SU-DHL-6 (cell line): Measurements from ENCODE around the gene RAB36.

Source experiments
- H2AFZ ChIP-seq: fragments of 200-600 bp; sonication (generic); 2 replicates; pipeline ENCODE4 v1.6.1; 2014; ENCODE audit warnings: low read depth, mild to moderate bottlenecking, moderate library complexity, mixed read lengths, antibody characterized with exemption, low read length; ENCODE audit not compliant: severe bottlenecking
- H3F3A ChIP-seq: fragments of 200-600 bp; shearing (Covaris generic); 2 replicates; pipeline ENCODE4 v1.6.0; 2016; ENCODE audit warnings: antibody characterized with exemption, mild to moderate bottlenecking; ENCODE audit not compliant: insufficient read depth
- H3K27ac ChIP-seq: fragments of 200-600 bp; sonication (generic); 2 replicates; pipeline ENCODE4 v1.5.1; 2016; ENCODE audit warnings: low read depth, mild to moderate bottlenecking, low read length, moderate library complexity, mixed read lengths
- H3K27me3 ChIP-seq: fragments of 200-600 bp; sonication (generic), shearing (Covaris generic); 2 replicates; pipeline ENCODE4 v1.6.0; 2014; ENCODE audit warnings: mild to moderate bottlenecking, low read length
- H3K36me3 ChIP-seq: fragments of 200-600 bp; sonication (generic); 2 replicates; pipeline ENCODE4 v1.6.1; 2014; ENCODE audit warnings: mild to moderate bottlenecking, low read length, mixed read lengths
- H3K4me2 ChIP-seq: fragments of 300-600, 200-600 bp; shearing (Covaris generic), sonication (generic); 2 replicates; pipeline ENCODE4 v1.6.0; 2014; ENCODE audit warnings: low read length, low read depth, mild to moderate bottlenecking; ENCODE audit not compliant: poor library complexity, severe bottlenecking
- H3K4me3 ChIP-seq: fragments of 200-600 bp; sonication (generic); 2 replicates; pipeline ENCODE4 v1.5.1; 2014; ENCODE audit warnings: antibody characterized with exemption, low read length, mild to moderate bottlenecking, mixed read lengths; ENCODE audit not compliant: insufficient read depth, poor library complexity, severe bottlenecking
- H3K79me2 ChIP-seq: fragments of 200-600 bp; sonication (generic); 2 replicates; pipeline ENCODE4 v1.6.1; 2014; ENCODE audit warnings: mild to moderate bottlenecking, low read length, moderate library complexity; ENCODE audit not compliant: insufficient read depth
- H3K9ac ChIP-seq: fragments of 200-600 bp; sonication (generic); 2 replicates; pipeline ENCODE4 v1.7.0; 2014; ENCODE audit warnings: mild to moderate bottlenecking, low read length
- H3K9me2 ChIP-seq: fragments of 200-600 bp; sonication (generic); replicated peaks from 2 replicates; pipeline ENCODE4 v1.6.1; 2014; ENCODE audit warnings: low read length; ENCODE audit not compliant: insufficient read depth
- H3K9me3 ChIP-seq: fragments of 200-600 bp; sonication (generic); 2 replicates; pipeline ENCODE4 v1.6.1; 2014; ENCODE audit warnings: low read length, mixed read lengths; ENCODE audit not compliant: insufficient read depth
- H4K20me1 ChIP-seq: fragments of 200-600 bp; sonication (generic); 2 replicates; pipeline ENCODE4 v1.6.1; 2014; ENCODE audit warnings: low read depth, mild to moderate bottlenecking, antibody characterized with exemption, low read length, moderate library complexity, mixed read lengths
- EZH2phosphoT487 ChIP-seq: fragments of 200-600 bp; sonication (generic), shearing (Covaris generic); conservative IDR thresholded peaks from 2 replicates; pipeline ENCODE4 v1.6.1; 2018; ENCODE audit warnings: mild to moderate bottlenecking, antibody characterized with exemption, low read length, moderate library complexity, mixed read lengths
- TF ChIP-seq, protein P1 (sequence below): fragments of 200-600 bp; sonication (generic); IDR thresholded peaks from one replicate; pipeline ENCODE4 v1.5.1; 2017; ENCODE audit warnings: antibody characterized with exemption, mild to moderate bottlenecking, low read length, moderate library complexity; ENCODE audit not compliant: insufficient read depth, poor library complexity, severe bottlenecking

The RAB36 gene

DNA sequence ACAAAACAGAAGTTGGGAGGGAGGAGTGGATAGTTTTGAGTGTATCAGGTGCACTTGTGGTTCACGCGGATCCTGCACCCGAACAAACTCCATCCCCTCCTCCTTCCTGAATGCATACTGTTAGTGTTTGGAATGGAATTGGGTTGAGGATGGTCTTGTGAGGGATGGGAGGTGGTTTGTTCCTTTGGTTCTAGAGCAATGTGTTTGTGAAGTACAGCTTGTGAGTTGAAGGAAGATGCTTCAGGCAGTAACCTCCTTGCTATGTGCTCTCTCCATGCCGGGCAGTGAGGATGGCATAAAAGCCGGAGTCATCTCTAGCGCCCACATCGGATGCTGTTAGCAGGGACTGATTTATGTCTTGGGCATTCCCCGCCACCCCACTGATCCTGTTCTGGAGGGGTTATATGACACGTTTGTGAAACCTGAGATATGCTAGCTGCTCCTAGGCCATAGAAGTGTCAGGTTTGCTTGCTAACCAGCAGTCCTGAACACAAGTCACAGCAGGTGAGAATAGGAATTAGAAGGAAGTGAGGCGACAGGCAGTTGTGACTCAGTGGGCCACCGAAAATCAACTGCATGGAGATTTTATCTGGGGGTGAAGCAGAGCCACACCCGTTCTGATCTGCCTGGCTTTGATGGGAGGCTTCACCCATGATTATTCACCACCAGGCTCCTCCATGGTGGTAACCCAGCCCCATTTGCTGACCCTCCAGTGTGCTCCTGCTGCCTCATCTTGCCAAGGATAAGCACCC is 37.2 kb downstream of the RAB36 start:
- Histone ChIP-seq H3K4me2 (no peak overlapping the region), H3K27me3 (no peaks in the 10 kb centered on the region), H4K20me1 (no peaks in the 10 kb centered on the region), H3K9me3 (no peaks in the 10 kb centered on the region), H3F3A (no peaks in the 10 kb centered on the region), H3K9me2 (no peaks in the 10 kb centered on the region), H3K27ac (no peak overlapping the region), H3K36me3 (no peaks in the 10 kb centered on the region), H3K79me2 (no peaks in the 10 kb centered on the region), H2AFZ (no peak overlapping the region), H3K4me3 (no peak overlapping the region), H3K9ac (no peak overlapping the region)
- TF ChIP-seq EZH2phosphoT487, result no peak
- TF ChIP-seq, protein P1, sequence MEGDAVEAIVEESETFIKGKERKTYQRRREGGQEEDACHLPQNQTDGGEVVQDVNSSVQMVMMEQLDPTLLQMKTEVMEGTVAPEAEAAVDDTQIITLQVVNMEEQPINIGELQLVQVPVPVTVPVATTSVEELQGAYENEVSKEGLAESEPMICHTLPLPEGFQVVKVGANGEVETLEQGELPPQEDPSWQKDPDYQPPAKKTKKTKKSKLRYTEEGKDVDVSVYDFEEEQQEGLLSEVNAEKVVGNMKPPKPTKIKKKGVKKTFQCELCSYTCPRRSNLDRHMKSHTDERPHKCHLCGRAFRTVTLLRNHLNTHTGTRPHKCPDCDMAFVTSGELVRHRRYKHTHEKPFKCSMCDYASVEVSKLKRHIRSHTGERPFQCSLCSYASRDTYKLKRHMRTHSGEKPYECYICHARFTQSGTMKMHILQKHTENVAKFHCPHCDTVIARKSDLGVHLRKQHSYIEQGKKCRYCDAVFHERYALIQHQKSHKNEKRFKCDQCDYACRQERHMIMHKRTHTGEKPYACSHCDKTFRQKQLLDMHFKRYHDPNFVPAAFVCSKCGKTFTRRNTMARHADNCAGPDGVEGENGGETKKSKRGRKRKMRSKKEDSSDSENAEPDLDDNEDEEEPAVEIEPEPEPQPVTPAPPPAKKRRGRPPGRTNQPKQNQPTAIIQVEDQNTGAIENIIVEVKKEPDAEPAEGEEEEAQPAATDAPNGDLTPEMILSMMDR, result no peak

DNA sequence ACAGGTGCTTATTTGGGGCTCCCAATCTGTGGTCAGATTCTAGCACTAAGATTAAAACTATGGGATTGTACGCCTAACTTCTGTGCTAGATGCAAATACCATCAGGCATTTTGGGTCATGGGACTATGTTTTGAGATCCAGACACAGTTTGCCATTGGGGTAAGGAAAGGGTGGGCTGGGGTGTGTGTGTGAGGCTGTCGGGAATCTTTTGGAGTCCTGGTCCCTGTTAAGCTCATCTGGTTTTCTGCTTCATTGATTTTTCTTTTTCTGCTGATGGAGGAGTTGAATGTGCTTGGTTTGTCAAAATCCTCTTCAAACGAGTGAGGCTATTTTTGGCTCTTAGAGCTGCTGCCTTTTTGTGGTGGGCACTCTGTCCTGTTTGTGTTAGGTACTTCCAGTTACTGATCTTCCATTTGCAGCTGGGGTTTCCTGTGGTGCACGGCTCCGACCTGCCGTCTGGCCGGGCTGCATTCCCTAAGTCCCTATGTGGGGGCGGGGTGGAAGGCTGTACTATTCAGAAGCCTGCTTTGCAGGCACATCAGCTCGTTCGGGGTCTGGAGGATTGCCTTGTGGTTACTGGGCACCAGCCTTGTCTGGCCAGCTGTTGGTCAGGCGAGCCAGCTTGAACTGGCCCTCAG is 37.9 kb downstream of the RAB36 start:
- no peaks in the 10 kb centered on the region for H4K20me1 ChIP-seq
- no peak overlapping the region for H3K9ac ChIP-seq
- H3K9me2 ChIP-seq, result no peaks in the 10 kb centered on the region
- no peak overlapping the region for H3K4me3 ChIP-seq
- H3K36me3 ChIP-seq, result no peaks in the 10 kb centered on the region
- no peak overlapping the region for H2AFZ ChIP-seq
- no peak for TF ChIP-seq EZH2phosphoT487
- no peaks in the 10 kb centered on the region for H3F3A ChIP-seq
- no peaks in the 10 kb centered on the region for H3K79me2 ChIP-seq
- H3K4me2 ChIP-seq, result no peak overlapping the region
- no peaks in the 10 kb centered on the region for H3K9me3 ChIP-seq
- no peak overlapping the region for H3K27ac ChIP-seq
- H3K27me3 ChIP-seq, result no peaks in the 10 kb centered on the region

DNA sequence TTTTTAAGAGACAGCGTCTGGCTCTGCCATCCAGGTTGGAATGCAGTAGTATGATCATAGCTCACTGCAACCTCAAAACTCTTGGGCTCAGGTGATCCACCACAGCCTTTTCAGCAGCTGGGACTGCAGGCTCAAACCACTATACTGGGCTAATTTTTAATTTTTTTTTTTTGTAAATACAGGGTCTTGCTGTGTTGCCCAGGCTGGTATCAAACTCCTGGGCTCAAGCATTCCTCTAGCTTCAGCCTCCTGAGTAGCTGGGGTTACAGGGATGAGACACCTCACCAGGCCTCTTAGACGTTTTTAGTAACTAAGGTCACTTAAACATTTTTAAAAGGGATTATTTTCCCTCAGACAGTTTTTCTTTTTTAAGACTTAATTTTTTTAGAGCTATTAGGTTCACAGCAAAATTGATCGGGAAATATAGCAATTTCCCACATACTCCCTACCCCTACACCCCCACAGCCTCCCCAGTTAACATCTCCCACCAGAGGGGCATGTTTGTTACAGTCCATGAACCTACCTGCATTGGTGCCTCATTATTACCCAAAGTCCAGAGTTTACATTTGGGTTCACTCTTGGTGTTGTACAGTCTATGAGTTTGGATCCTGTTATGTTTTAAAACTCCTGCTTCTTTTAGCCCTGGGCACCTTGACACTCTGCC is 39.0 kb downstream of the RAB36 start:
- Histone ChIP-seq H3K4me2 (no peak overlapping the region), H3K36me3 (no peaks in the 10 kb centered on the region)

More for the DNA sequence above, 39.0 kb downstream of the RAB36 start:
- Histone ChIP-seq H3K4me3 (no peak overlapping the region), H3K27ac (no peak overlapping the region), H3K9ac (no peak overlapping the region), H4K20me1 (no peaks in the 10 kb centered on the region), H3K27me3 (no peaks in the 10 kb centered on the region), H3K9me3 (no peaks in the 10 kb centered on the region), H2AFZ (no peak overlapping the region), H3F3A (no peaks in the 10 kb centered on the region), H3K79me2 (no peaks in the 10 kb centered on the region), H3K9me2 (no peaks in the 10 kb centered on the region)
- TF ChIP-seq, protein P1, result no peak
- TF ChIP-seq EZH2phosphoT487, result no peak
